ENCODE results near the gene ITFG1.

ITFG1 gene

GRCh38 chr16:47323241-47323640, 137.6 kb downstream of the ITFG1 start:
- no peak for DNase-seq (ENCODE audit: low read depth)

GRCh38 chr16:47320546-47321310, 140.1 kb downstream of the ITFG1 start:
- no peak for DNase-seq (ENCODE audit: low read depth)

- no peak for DNase-seq (ENCODE audit: low read depth)
Measured at GRCh38 chr16:47317465-47318240, 143.2 kb downstream of the ITFG1 start.

GRCh38 chr16:47316442-47317015, 144.3 kb downstream of the ITFG1 start:
- no peak for DNase-seq (ENCODE audit: low read depth)

- DNase-seq (ENCODE audit: low read depth), result no peak
Measured at GRCh38 chr16:47311738-47312505, 148.9 kb downstream of the ITFG1 start.

- no peak for DNase-seq (ENCODE audit: low read depth)
Measured at GRCh38 chr16:47310792-47311211, 150.1 kb downstream of the ITFG1 start.

- DNase-seq (ENCODE audit: low read depth), result no peak
Measured at GRCh38 chr16:47309581-47310312, 151.1 kb downstream of the ITFG1 start.

GRCh38 chr16:47308601-47309000, 152.3 kb downstream of the ITFG1 start:
- DNase-seq (ENCODE audit: low read depth), result no peak

- no peak for DNase-seq (ENCODE audit: low read depth)
Measured at GRCh38 chr16:47304563-47304962, 156.3 kb downstream of the ITFG1 start.

GRCh38 chr16:47299587-47299986, 161.3 kb downstream of the ITFG1 start:
- no peak for DNase-seq (ENCODE audit: low read depth)

GRCh38 chr16:47284999-47285398, 175.9 kb downstream of the ITFG1 start:
- DNase-seq (ENCODE audit: low read depth), result no peak

- no peak for DNase-seq (ENCODE audit: low read depth)
Measured at GRCh38 chr16:47278306-47278970, 182.4 kb downstream of the ITFG1 start.

GRCh38 chr16:47276522-47276921, 184.3 kb downstream of the ITFG1 start:
- no peak for DNase-seq (ENCODE audit: low read depth)

GRCh38 chr16:47262938-47263337, 197.9 kb downstream of the ITFG1 start:
- DNase-seq (ENCODE audit: low read depth), result no peak

- DNase-seq (ENCODE audit: low read depth), result no peak
Measured at GRCh38 chr16:47260503-47260902, 200.4 kb downstream of the ITFG1 start.

GRCh38 chr16:47258874-47259461, 201.9 kb downstream of the ITFG1 start:
- DNase-seq (ENCODE audit: low read depth), result peak; percentile 2

- no peak for DNase-seq (ENCODE audit: low read depth)
Measured at GRCh38 chr16:47254756-47255155, 206.1 kb downstream of the ITFG1 start.

GRCh38 chr16:47250983-47251382, 209.9 kb downstream of the ITFG1 start:
- no peak for DNase-seq (ENCODE audit: low read depth)

GRCh38 chr16:47247690-47248089, 213.2 kb downstream of the ITFG1 start:
- no peak for DNase-seq (ENCODE audit: low read depth)

GRCh38 chr16:47244206-47244605, 216.7 kb downstream of the ITFG1 start:
- no peak for DNase-seq (ENCODE audit: low read depth)

- no peak for DNase-seq (ENCODE audit: low read depth)
Measured at GRCh38 chr16:47241061-47241460, 219.8 kb downstream of the ITFG1 start.
